Kidney epithelial cell (primary cell): ENCODE data around the gene ZFP57. TPM values are rescaled to one million over a fixed set of nuclear protein-coding genes. Genes with fewer than 3 reads are reported as not detected.
A peak's percentile ranks its signal among the peaks of the same experiment; 100 is the strongest.

Source experiments
- DNase-seq: peaks from one replicate; pipeline ENCODE4 v3.0.0-alpha.2; 2010; ENCODE audit warnings: low read depth
- H3K27me3 ChIP-seq: 2 replicates; pipeline ENCODE4 v1.6.0; 2011; ENCODE audit warnings: low read length; ENCODE audit not compliant: control insufficient read depth, insufficient read depth
- H3K36me3 ChIP-seq: 2 replicates; pipeline ENCODE4 v1.5.1; 2011; ENCODE audit warnings: low read length; ENCODE audit not compliant: control insufficient read depth, insufficient read depth
- H3K4me3 ChIP-seq: 2 replicates; pipeline ENCODE4 v1.5.1; 2011; ENCODE audit warnings: low read depth, mild to moderate bottlenecking, control low read depth, low read length
- CTCF ChIP-seq: IDR thresholded peaks from 2 replicates; pipeline ENCODE4 v1.5.1; 2011; ENCODE audit warnings: mild to moderate bottlenecking, moderate library complexity, low read length, control low read depth, inconsistent platforms; ENCODE audit not compliant: insufficient read depth, poor library complexity, severe bottlenecking
- total RNA-seq: library from RNA; depleted of rRNA; stranded (reverse); fragments of >200 nt; gene quantifications from 2 replicates; pipeline ENCODE4 v1.2.3, GENCODE V29; 2015

Gene ZFP57
- total RNA-seq, 1 donor from 2014 or later = 0.08 TPM

GRCh38 chr6:29631860-29632731, 48.9 kb downstream of the ZFP57 start:
- Histone ChIP-seq H3K27me3 (peaks cover 2% of the 10 kb centered on the region), H3K36me3 (no peaks in the 10 kb centered on the region), H3K4me3 (peak overlapping the region; percentile 71)
- TF ChIP-seq CTCF = no peak
- no peak for DNase-seq

GRCh38 chr6:29631209-29631810, 49.6 kb downstream of the ZFP57 start:
- Histone ChIP-seq H3K4me3 (no peak overlapping the region), H3K36me3 (no peaks in the 10 kb centered on the region)
- DNase-seq = no peak

GRCh38 chr6:29630315-29630714, 50.6 kb downstream of the ZFP57 start:
- no peaks in the 10 kb centered on the region for H3K27me3 ChIP-seq
- H3K36me3 ChIP-seq = no peaks in the 10 kb centered on the region
- TF ChIP-seq CTCF = no peak
- H3K4me3 ChIP-seq = no peak overlapping the region
- no peak for DNase-seq

More at GRCh38 chr6:29631209-29631810, 49.6 kb downstream of the ZFP57 start:
- no peaks in the 10 kb centered on the region for H3K27me3 ChIP-seq
- TF ChIP-seq CTCF = no peak

- TF ChIP-seq CTCF = no peak
- H3K4me3 ChIP-seq = no peak overlapping the region
- no peaks in the 10 kb centered on the region for H3K27me3 ChIP-seq
Measured at GRCh38 chr6:29629571-29629970, 51.4 kb downstream of the ZFP57 start.

GRCh38 chr6:29628419-29629281, 52.3 kb downstream of the ZFP57 start:
- H3K27me3 ChIP-seq = no peaks in the 10 kb centered on the region
- H3K4me3 ChIP-seq = peak overlapping the region; percentile 46
- H3K36me3 ChIP-seq = no peaks in the 10 kb centered on the region
- no peak for DNase-seq
- peak; percentile 92 for TF ChIP-seq CTCF

More at GRCh38 chr6:29629571-29629970, 51.4 kb downstream of the ZFP57 start:
- H3K36me3 ChIP-seq = no peaks in the 10 kb centered on the region
- DNase-seq = no peak
